Measurements from ENCODE around the gene CRX. TPM values are rescaled to one million over a fixed set of nuclear protein-coding genes. Genes with fewer than 3 reads are reported as not detected.

Gene CRX
- total RNA-seq, result not detected in 2 replicates

DNA sequence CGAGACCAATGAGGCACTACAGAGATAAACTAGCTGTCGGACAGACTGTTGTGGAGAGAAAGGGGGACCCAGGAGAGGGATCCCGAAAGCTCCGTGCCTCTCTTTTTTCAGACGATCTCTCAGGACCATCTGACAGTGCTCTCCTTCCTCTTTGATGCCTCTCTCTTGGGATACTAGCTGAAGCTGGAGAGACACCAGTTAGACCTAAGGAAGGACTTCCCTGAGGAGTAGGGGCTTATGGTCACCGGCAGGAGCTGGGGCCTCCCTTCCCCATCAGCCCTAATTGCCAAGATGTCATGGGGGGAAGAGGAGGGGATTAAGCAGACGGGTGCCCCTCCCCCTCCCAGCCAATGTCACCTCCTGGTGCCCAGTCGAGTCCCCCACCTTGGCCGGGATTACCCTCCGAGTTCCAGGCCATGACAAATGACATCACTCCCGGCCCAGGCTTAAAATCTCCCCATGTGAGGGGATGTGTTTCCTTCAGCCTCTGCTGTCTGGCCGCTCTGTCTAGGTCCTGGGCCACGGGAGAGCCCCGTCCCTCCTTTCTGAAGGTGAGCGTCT, at the start of gene CRX:
Gene CRX, plus strand, starts transcription at position 478 of the 561 bp plus-strand sequence. CDS start 12,507 bp downstream, outside the sequence.

DNA sequence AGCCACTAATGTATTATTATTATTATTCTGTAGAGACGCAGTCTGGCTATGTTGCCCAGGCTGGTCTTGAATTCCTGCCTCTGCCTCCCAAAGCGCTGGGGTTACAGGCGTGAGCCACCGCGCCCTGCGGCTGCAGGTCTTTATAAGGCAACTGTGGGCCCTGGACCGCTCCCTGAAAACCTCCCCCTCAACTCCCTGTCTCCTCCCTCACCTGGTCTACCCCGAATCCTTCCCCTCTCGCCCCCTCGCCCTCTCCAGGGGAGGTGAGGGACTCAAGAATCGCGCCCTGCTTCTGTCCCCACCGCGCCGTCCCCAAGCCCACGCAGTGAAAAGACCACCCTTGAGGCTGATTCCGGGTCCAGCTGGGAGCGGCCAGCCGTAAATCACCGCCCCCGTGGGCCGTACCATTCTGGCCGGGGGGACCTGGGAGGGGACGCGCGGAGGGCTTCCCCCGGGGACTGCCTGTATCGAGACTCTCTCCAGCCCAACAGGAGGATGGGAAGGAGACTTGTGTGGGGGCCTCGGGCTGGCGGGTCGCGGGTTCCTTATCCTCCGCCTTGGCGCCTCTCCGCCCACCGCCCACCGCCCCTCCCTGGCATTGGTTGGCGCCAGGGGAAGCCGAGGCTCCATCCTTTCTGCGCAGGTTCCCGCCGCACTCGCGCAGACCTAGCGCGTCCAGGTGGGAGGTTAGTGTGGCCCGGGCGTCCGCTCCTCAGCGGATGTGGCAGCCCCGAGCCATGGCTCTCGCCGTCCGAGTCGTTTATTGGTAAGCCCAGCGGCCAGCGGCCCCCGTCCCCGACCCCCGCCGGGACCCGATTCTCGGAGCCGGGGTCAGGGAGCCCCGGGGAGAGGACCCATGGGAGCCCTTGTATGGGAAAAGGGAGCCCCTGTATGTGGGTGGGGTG, 43.4 kb upstream of the CRX start, which contains the start of gene SELENOW:
Gene SELENOW, plus strand, starts transcription at position 655 of the 905 bp plus-strand sequence. Its CDS starts 83 bp downstream, at position 738.

DNA sequence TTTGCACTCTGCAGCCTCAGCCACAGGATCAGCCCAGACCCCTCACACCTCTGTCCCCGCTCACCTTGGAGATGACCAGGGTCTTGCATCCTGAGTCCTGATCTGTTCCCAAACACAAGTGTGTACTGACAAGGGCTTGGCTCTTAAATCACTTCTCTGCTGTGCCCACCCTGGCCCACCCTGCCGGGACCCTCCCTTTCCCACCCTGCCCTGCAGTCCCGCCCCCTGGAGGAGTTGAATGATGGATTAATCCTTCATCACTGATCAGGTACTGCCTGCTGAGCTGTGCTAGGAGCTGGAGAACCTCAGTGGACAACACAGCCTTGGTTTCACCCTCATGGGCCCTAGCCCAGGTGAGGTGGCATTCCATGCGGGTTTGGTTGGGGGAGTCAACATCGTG, 17.3 kb upstream of the CRX start, which contains the start of gene TPRX1:
Gene TPRX1, minus strand, starts transcription at position 101 of the 400 bp plus-strand sequence. Its CDS starts 12 bp downstream, at position 89.

DNA sequence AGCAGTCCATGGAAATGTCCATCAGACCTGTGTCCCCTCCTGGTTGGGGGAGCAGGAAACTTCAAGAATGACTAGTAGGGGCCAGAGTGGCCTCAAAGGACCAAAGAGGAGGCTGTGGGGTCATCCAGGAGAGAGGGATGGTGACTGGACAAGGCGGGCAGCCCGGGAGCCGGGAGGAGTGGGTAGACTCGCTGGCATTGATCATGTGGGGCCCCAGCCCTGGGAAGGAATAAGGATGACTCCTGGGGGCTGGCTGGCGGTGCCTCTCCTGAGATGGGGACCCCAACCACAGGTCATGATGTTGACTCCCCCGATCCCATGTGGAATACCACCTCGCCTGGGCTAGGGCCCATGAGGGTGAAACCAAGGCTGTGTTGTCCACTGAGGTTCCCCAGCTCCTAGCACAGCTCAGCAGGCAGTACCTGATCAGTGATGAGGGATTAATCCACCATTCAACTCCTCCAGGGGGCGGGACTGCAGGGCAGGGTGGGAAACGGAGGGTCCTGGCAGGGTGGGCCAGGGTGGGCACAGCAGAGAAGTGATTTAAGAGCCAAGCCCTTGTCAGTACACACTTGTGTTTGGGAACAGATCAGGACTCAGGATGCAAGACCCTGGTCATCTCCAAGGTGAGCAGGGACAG, 37.0 kb downstream of the CRX start, which contains the start of gene TPRX2:
Gene TPRX2, plus strand, starts transcription at position 590 of the 640 bp plus-strand sequence. Its CDS starts 12 bp downstream, at position 602.

DNA sequence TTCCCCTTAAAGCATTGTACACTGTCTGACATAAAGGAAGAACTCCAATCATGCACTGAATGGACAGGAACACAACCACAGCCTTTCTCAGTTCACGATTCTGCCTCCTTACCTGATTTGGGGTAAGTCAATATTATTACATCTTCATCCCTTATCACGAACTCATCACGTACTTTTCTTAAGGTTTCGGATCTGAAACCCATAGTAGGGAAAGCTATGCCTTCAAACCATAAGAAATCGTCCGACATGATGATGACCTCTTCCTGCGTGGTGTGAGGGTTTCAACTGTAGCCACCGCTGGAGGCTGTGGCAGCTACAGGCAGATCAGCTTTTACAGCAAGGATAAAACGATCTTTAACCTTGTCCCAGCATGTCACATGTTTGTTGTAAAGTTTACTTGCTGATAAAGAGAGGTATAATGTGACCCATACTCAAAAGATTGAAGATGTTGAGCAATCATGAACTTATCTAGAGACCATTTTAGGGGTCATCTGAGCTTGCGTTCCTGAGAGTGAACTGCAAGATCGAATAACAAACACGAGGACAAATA, 64.3 kb downstream of the CRX start, which contains the start of gene SULT2A1:
Gene SULT2A1, minus strand, starts transcription at position 306 of the 550 bp plus-strand sequence. Its CDS starts 58 bp downstream, at position 248.

Other genes starting within 250 kb of the CRX start
- gene ZNF541, start 248.8 kb upstream of the CRX start, total RNA-seq, result under 0.01 TPM in 1 of 2 replicates, not detected in the other
- 5.0 and 5.5 TPM in 2 replicates for gene BICRA, start 212.8 kb upstream of the CRX start, total RNA-seq
- gene EHD2, start 108.5 kb upstream of the CRX start, total RNA-seq, result 62.0 and 74.1 TPM in 2 replicates
- gene NOP53, start 76.4 kb upstream of the CRX start, total RNA-seq, result 78.6 and 90.0 TPM in 2 replicates
- gene SELENOW, start 43.2 kb upstream of the CRX start, total RNA-seq, result 349 and 480 TPM in 2 replicates
- gene TPRX1, start 17.4 kb upstream of the CRX start, total RNA-seq, result not detected in 2 replicates
- not detected in 2 replicates for gene TPRX2, start 37.3 kb downstream of the CRX start, total RNA-seq
- not detected in 2 replicates for gene SULT2A1, start 64.4 kb downstream of the CRX start, total RNA-seq
- not detected in 2 replicates for gene BSPH1, start 170.2 kb downstream of the CRX start, total RNA-seq
- gene ELSPBP1, start 172.7 kb downstream of the CRX start, total RNA-seq, result not detected in 2 replicates
- not detected in 2 replicates for gene CABP5, start 222.1 kb downstream of the CRX start, total RNA-seq